H9 (cell line): Measurements from ENCODE around the gene DUS2. TPM values are rescaled to one million over a fixed set of nuclear protein-coding genes. Genes with fewer than 3 reads are reported as not detected.

Experiments
- DNase-seq: peaks from one replicate; pipeline ENCODE4 v3.0.0-alpha.2; 2017
- H2AFZ ChIP-seq: one replicate; pipeline ENCODE4 v1.6.1; 2013; ENCODE audit warnings: mild to moderate bottlenecking, low read length, control low read depth, moderate library complexity
- H2AK5ac ChIP-seq: 2 replicates; pipeline ENCODE4 v1.6.1; 2013; ENCODE audit warnings: low read length, control low read depth, mixed read lengths; ENCODE audit not compliant: insufficient read length
- H2BK120ac ChIP-seq: one replicate; pipeline ENCODE4 v1.6.1; 2013; ENCODE audit warnings: low read depth, mild to moderate bottlenecking, low read length, control low read depth, inconsistent platforms; ENCODE audit not compliant: poor library complexity, severe bottlenecking
- H2BK12ac ChIP-seq: 2 replicates; pipeline ENCODE4 v1.6.1; 2013; ENCODE audit warnings: low read length, control low read depth, mixed read lengths, low read depth; ENCODE audit not compliant: insufficient read length
- H2BK15ac ChIP-seq: 2 replicates; pipeline ENCODE4 v1.6.1; 2013; ENCODE audit warnings: low read depth, low read length, control low read depth
- H2BK20ac ChIP-seq: one replicate; pipeline ENCODE4 v1.6.1; 2013; ENCODE audit warnings: low read depth, mild to moderate bottlenecking, low read length, control low read depth, inconsistent platforms; ENCODE audit not compliant: poor library complexity, severe bottlenecking
- H2BK5ac ChIP-seq: 2 replicates; pipeline ENCODE4 v1.6.1; 2013; ENCODE audit warnings: low read length, control low read depth, mixed read lengths; ENCODE audit not compliant: insufficient read length
- H3K14ac ChIP-seq: 2 replicates; pipeline ENCODE4 v1.6.1; 2013; ENCODE audit warnings: low read length, control low read depth; ENCODE audit not compliant: insufficient read depth
- H3K18ac ChIP-seq: 2 replicates; pipeline ENCODE4 v1.6.1; 2013; ENCODE audit warnings: low read depth, mild to moderate bottlenecking, mixed read lengths, low read length, control low read depth; ENCODE audit not compliant: insufficient read length
- H3K23ac ChIP-seq: 2 replicates; pipeline ENCODE4 v1.6.1; 2013; ENCODE audit warnings: low read length, control low read depth, mixed read lengths, low read depth; ENCODE audit not compliant: insufficient read length
- H3K23me2 ChIP-seq: 2 replicates; pipeline ENCODE4 v1.6.1; 2013; ENCODE audit warnings: low read depth, mild to moderate bottlenecking, mixed read lengths, low read length, control low read depth; ENCODE audit not compliant: insufficient read length, poor library complexity, severe bottlenecking
- H3K27ac ChIP-seq: 2 replicates; pipeline ENCODE4 v1.5.1; 2013; ENCODE audit warnings: low read length, control low read depth, mixed read lengths, low read depth; ENCODE audit not compliant: insufficient read length
- H3K27me3 ChIP-seq: 2 replicates; pipeline ENCODE4 v1.6.1; 2013; ENCODE audit warnings: low read length, control low read depth, inconsistent platforms; ENCODE audit not compliant: insufficient read depth
- H3K4ac ChIP-seq: 2 replicates; pipeline ENCODE4 v1.6.1; 2013; ENCODE audit warnings: low read depth, mild to moderate bottlenecking, control low read depth, inconsistent platforms, low read length, moderate library complexity
- H3K4me1 ChIP-seq: 2 replicates; pipeline ENCODE4 v1.6.1; 2013; ENCODE audit warnings: low read length, control low read depth, inconsistent platforms; ENCODE audit not compliant: insufficient read depth
- H3K4me2 ChIP-seq: 2 replicates; pipeline ENCODE4 v1.6.1; 2013; ENCODE audit warnings: low read length, control low read depth, mixed read lengths; ENCODE audit not compliant: insufficient read length, insufficient read depth
- H3K56ac ChIP-seq: 2 replicates; pipeline ENCODE4 v1.6.1; 2013; ENCODE audit warnings: low read depth, mild to moderate bottlenecking, mixed read lengths, low read length, control low read depth; ENCODE audit not compliant: insufficient read length
- H3K79me1 ChIP-seq: 2 replicates; pipeline ENCODE4 v1.6.1; 2013; ENCODE audit warnings: low read depth, mild to moderate bottlenecking, moderate library complexity, low read length, control low read depth, inconsistent platforms; ENCODE audit not compliant: insufficient read depth, poor library complexity, severe bottlenecking
- H3K79me2 ChIP-seq: 2 replicates; pipeline ENCODE4 v1.6.1; 2013; ENCODE audit warnings: low read length, control low read depth, inconsistent platforms; ENCODE audit not compliant: insufficient read depth
- H3K9ac ChIP-seq: 2 replicates; pipeline ENCODE4 v1.6.1; 2013; ENCODE audit warnings: low read length, control low read depth, mixed read lengths; ENCODE audit not compliant: insufficient read length; ENCODE audit errors: extremely low read depth
- H3K9me3 ChIP-seq: one replicate; pipeline ENCODE4 v1.6.1; 2013; ENCODE audit warnings: low read depth, low read length, inconsistent platforms; ENCODE audit not compliant: control insufficient read depth
- H3T11ph ChIP-seq: one replicate; pipeline ENCODE4 v1.6.1; 2013; ENCODE audit warnings: mild to moderate bottlenecking, low read length, control low read depth, inconsistent platforms
- H4K20me1 ChIP-seq: one replicate; pipeline ENCODE4 v1.6.1; 2013; ENCODE audit not compliant: control insufficient read depth, insufficient read length, insufficient read depth
- H4K5ac ChIP-seq: 2 replicates; pipeline ENCODE4 v1.6.1; 2013; ENCODE audit warnings: low read depth, mild to moderate bottlenecking, mixed read lengths, low read length, control low read depth; ENCODE audit not compliant: insufficient read length
- H4K8ac ChIP-seq: replicated peaks from 2 replicates; pipeline ENCODE4 v1.6.1; 2013; ENCODE audit warnings: low read length, control low read depth, mixed read lengths, low read depth; ENCODE audit not compliant: insufficient read length
- H4K91ac ChIP-seq: 2 replicates; pipeline ENCODE4 v1.6.1; 2013; ENCODE audit warnings: low read depth, mild to moderate bottlenecking, moderate library complexity, mixed read lengths, low read length, control low read depth; ENCODE audit not compliant: insufficient read length
- H3K27ac Mint-ChIP-seq, 3 experiments: 2 replicates in 2 of 3; 3 replicates in 1 of 3; pipeline ENCODE4 v1.8.0; 2020 to 2021; ENCODE audit warnings: mixed read lengths in 3 of 3, mild to moderate bottlenecking in 1 of 3, moderate library complexity in 1 of 3
- H3K27me3 Mint-ChIP-seq: 2 replicates; pipeline ENCODE4 v1.8.0; 2021; ENCODE audit warnings: low read depth, mild to moderate bottlenecking, moderate library complexity, mixed read lengths
- H3K36me3 Mint-ChIP-seq, 3 experiments: 2 replicates in 2 of 3; 3 replicates in 1 of 3; pipeline ENCODE4 v1.8.0; 2020 to 2021; ENCODE audit warnings: low read depth in 3 of 3, mixed read lengths in 3 of 3; ENCODE audit not compliant: insufficient read depth in 1 of 3
- H3K4me1 Mint-ChIP-seq, 2 experiments: 2 replicates each; pipeline ENCODE4 v1.8.0; 2020; ENCODE audit warnings: mixed read lengths in 2 of 2
- H3K4me3 Mint-ChIP-seq, 2 experiments: 2 replicates in 1 of 2; 3 replicates in 1 of 2; pipeline ENCODE4 v1.8.0; 2020 to 2021; ENCODE audit warnings: mild to moderate bottlenecking in 2 of 2, mixed read lengths in 2 of 2, moderate library complexity in 1 of 2
- H3K9me3 Mint-ChIP-seq, 2 experiments: 2 replicates in 1 of 2; 3 replicates in 1 of 2; pipeline ENCODE4 v1.8.0; 2020; ENCODE audit warnings: mild to moderate bottlenecking in 2 of 2, mixed read lengths in 2 of 2, moderate library complexity in 1 of 2
- WGBS: extraction: QIAGEN DNeasy Blood & Tissue Kit; methylation state at CpG from one replicate; pipeline ENCODE4 v1.1.7; 2013; ENCODE audit warnings: missing lambda C conversion rate, low lambda C conversion rate, mixed read lengths; ENCODE audit not compliant: insufficient read length; ENCODE audit errors: extremely low coverage; 5-methylcytosine and 5-hydroxymethylcytosine counted together
- total RNA-seq: library from RNA; stranded (reverse); gene quantifications from 2 replicates; pipeline ENCODE4 v1.2.1, GENCODE V29; 2021
- TF ChIP-seq, protein P1 (sequence below): fragments of 200-600 bp; sonication (generic); conservative IDR thresholded peaks from 3 replicates; pipeline ENCODE4 v1.8.0; 2021; ENCODE audit warnings: antibody characterized with exemption, mild to moderate bottlenecking

The DUS2 gene
- total RNA-seq, 1 experiment from 2014 or later = 28.5 TPM

DNA sequence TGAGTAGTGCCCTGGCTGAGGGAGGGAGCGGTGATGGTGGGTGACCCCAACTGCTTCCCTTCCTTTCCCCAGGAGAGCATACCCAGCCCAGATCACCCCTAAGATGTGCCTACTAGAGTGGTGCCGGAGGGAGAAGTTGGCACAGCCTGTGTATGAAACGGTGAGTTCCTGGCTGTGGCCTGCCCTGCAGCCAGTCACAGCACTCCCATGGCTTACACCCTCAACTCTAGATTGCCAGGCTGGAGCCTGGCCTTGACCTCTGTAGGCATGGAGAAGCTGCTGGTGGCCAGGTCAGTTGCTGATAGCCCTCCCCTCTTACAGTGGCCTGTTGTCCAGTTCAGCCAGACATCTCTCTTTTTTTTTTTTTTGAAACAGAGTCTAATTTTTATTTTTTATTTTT is 53.5 kb downstream of the DUS2 start:
- no peak overlapping the region for H2AFZ ChIP-seq
- no peaks in the 10 kb centered on the region for H3K79me2 ChIP-seq
- no peaks in the 10 kb centered on the region for H4K20me1 ChIP-seq
- H2BK120ac ChIP-seq = no peak overlapping the region
- H3K27me3 ChIP-seq = no peaks in the 10 kb centered on the region
- TF ChIP-seq, protein P1, sequence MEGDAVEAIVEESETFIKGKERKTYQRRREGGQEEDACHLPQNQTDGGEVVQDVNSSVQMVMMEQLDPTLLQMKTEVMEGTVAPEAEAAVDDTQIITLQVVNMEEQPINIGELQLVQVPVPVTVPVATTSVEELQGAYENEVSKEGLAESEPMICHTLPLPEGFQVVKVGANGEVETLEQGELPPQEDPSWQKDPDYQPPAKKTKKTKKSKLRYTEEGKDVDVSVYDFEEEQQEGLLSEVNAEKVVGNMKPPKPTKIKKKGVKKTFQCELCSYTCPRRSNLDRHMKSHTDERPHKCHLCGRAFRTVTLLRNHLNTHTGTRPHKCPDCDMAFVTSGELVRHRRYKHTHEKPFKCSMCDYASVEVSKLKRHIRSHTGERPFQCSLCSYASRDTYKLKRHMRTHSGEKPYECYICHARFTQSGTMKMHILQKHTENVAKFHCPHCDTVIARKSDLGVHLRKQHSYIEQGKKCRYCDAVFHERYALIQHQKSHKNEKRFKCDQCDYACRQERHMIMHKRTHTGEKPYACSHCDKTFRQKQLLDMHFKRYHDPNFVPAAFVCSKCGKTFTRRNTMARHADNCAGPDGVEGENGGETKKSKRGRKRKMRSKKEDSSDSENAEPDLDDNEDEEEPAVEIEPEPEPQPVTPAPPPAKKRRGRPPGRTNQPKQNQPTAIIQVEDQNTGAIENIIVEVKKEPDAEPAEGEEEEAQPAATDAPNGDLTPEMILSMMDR = no peak
- H3K4me3 Mint-ChIP-seq = no peak overlapping the region
- no peak overlapping the region for H2BK20ac ChIP-seq
- H4K5ac ChIP-seq = no peak overlapping the region
- H3K36me3 Mint-ChIP-seq = peaks cover 18 to 51% (median 46%) of the 10 kb centered on the region in 3 experiments
- H3K23me2 ChIP-seq = no peaks in the 10 kb centered on the region
- no peak overlapping the region for H3K27ac ChIP-seq
- no peak overlapping the region for H2BK5ac ChIP-seq
- H3K9me3 Mint-ChIP-seq = no peaks in the 10 kb centered on the region
- no CpG with 5 or more reads among the region's 3 CpGs for WGBS
- H2AK5ac ChIP-seq = no peak overlapping the region
- H4K8ac ChIP-seq = no peak overlapping the region
- DNase-seq = no peak
- H3K4ac ChIP-seq = no peak overlapping the region
- no peak overlapping the region for H3K23ac ChIP-seq
- no peak overlapping the region for H3K56ac ChIP-seq
- no peak overlapping the region for H2BK15ac ChIP-seq
- H3K27ac Mint-ChIP-seq = no peak overlapping the region
- peaks cover 0 to 3% of the 10 kb centered on the region in 2 experiments; a peak in 1 of 4 replicates for H3K4me1 Mint-ChIP-seq
- no peak overlapping the region for H3K18ac ChIP-seq
- no peaks in the 10 kb centered on the region for H3K4me1 ChIP-seq
- no peak overlapping the region for H2BK12ac ChIP-seq
- H3K14ac ChIP-seq = no peak overlapping the region
- H4K91ac ChIP-seq = no peak overlapping the region
- H3K9ac ChIP-seq = no peak overlapping the region
- H3K79me1 ChIP-seq = no peaks in the 10 kb centered on the region
- no peak overlapping the region for H3T11ph ChIP-seq
- H3K9me3 ChIP-seq = no peaks in the 10 kb centered on the region
- H3K27me3 Mint-ChIP-seq = no peaks in the 10 kb centered on the region
- H3K4me2 ChIP-seq = no peak overlapping the region
